HEK293 (cell line): ENCODE measurements around the gene WARS2.

Experiments
- FEZF1 ChIP-seq: fragments of 450-650 bp; formaldehyde crosslinking; IDR thresholded peaks from 2 replicates; pipeline ENCODE4 v1.5.1; 2016; ENCODE audit warnings: missing biosample characterization, missing genetic modification characterization
- GLI4 ChIP-seq: fragments of 450-650 bp; formaldehyde crosslinking; IDR thresholded peaks from 2 replicates; pipeline ENCODE4 v1.5.1; 2016; ENCODE audit warnings: missing biosample characterization, missing genetic modification characterization
- HOXC10 ChIP-seq: sonication (generic); formaldehyde crosslinking; IDR thresholded peaks from 2 replicates; pipeline ENCODE4 v1.8.1; 2023; ENCODE audit warnings: mild to moderate bottlenecking, missing genetic modification reagents
- ZEB2 ChIP-seq: fragments of 450-650 bp; formaldehyde crosslinking; IDR thresholded peaks from 2 replicates; pipeline ENCODE4 v1.5.1; 2016; ENCODE audit warnings: missing biosample characterization, missing genetic modification characterization
- ZNF138 ChIP-seq: fragments of 450-650 bp; formaldehyde crosslinking; IDR thresholded peaks from 2 replicates; pipeline ENCODE4 v1.5.1; 2016; ENCODE audit warnings: missing biosample characterization, missing genetic modification characterization, borderline replicate concordance
- ZNF324 ChIP-seq: fragments of 450-650 bp; formaldehyde crosslinking; IDR thresholded peaks from 2 replicates; pipeline ENCODE4 v1.5.1; 2016; ENCODE audit warnings: missing biosample characterization, missing genetic modification characterization
- TF ChIP-seq, protein P1 (sequence below): fragments of 450-650 bp; formaldehyde crosslinking; IDR thresholded peaks from 2 replicates; pipeline ENCODE4 v1.5.1; 2016; ENCODE audit warnings: missing biosample characterization, missing genetic modification characterization
- TF ChIP-seq, protein P2 (sequence below): fragments of 450-650 bp; formaldehyde crosslinking; IDR thresholded peaks from 2 replicates; pipeline ENCODE4 v1.5.1; 2016; ENCODE audit warnings: missing biosample characterization, missing genetic modification characterization
- TF ChIP-seq, protein P3 (sequence below): fragments of 450-650 bp; IDR thresholded peaks from 2 replicates; pipeline ENCODE4 v1.5.1; 2018; ENCODE audit warnings: missing biosample characterization, missing genetic modification characterization
- TF ChIP-seq, protein P4 (sequence below): fragments of 450-650 bp; formaldehyde crosslinking; IDR thresholded peaks from 2 replicates; pipeline ENCODE4 v1.5.1; 2017; ENCODE audit warnings: missing biosample characterization, missing genetic modification characterization
- TF ChIP-seq, protein P5 (sequence below): fragments of 450-650 bp; formaldehyde crosslinking; IDR thresholded peaks from 2 replicates; pipeline ENCODE4 v1.5.1; 2016; ENCODE audit warnings: missing biosample characterization, missing genetic modification characterization

DNA sequence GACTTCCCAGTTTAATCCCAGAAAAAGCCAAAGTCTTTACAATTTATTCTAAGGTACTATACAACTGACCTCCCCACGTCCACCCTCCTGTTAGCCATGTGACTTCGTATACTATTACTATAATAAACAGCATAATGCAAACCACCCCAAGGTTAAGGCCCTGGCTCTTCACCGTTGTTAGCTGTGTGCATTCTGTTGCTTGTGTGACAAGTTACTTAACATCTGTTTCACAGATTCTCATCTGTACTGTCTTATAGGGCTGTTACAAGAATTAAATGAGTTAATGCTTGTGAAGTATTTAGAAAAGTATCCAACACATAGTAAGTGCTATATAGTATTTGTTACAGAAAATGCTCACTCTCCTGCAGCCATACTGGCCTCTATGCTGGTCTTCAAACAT, 15.7 kb downstream of the WARS2 start:
- TF ChIP-seq, protein P1, sequence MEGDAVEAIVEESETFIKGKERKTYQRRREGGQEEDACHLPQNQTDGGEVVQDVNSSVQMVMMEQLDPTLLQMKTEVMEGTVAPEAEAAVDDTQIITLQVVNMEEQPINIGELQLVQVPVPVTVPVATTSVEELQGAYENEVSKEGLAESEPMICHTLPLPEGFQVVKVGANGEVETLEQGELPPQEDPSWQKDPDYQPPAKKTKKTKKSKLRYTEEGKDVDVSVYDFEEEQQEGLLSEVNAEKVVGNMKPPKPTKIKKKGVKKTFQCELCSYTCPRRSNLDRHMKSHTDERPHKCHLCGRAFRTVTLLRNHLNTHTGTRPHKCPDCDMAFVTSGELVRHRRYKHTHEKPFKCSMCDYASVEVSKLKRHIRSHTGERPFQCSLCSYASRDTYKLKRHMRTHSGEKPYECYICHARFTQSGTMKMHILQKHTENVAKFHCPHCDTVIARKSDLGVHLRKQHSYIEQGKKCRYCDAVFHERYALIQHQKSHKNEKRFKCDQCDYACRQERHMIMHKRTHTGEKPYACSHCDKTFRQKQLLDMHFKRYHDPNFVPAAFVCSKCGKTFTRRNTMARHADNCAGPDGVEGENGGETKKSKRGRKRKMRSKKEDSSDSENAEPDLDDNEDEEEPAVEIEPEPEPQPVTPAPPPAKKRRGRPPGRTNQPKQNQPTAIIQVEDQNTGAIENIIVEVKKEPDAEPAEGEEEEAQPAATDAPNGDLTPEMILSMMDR (tag by site-specific recombination), result no peak
- TF ChIP-seq GLI4 (no peak), ZNF138 (no peak), FEZF1 (tag by site-specific recombination) (no peak), ZEB2 (tag by site-specific recombination) (no peak), ZNF324 (tag by site-specific recombination) (no peak), HOXC10 (CRISPR knock-in tag) (no peak)
- TF ChIP-seq, protein P2, sequence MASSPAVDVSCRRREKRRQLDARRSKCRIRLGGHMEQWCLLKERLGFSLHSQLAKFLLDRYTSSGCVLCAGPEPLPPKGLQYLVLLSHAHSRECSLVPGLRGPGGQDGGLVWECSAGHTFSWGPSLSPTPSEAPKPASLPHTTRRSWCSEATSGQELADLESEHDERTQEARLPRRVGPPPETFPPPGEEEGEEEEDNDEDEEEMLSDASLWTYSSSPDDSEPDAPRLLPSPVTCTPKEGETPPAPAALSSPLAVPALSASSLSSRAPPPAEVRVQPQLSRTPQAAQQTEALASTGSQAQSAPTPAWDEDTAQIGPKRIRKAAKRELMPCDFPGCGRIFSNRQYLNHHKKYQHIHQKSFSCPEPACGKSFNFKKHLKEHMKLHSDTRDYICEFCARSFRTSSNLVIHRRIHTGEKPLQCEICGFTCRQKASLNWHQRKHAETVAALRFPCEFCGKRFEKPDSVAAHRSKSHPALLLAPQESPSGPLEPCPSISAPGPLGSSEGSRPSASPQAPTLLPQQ (tag by site-specific recombination), result no peak
- TF ChIP-seq, protein P3, sequence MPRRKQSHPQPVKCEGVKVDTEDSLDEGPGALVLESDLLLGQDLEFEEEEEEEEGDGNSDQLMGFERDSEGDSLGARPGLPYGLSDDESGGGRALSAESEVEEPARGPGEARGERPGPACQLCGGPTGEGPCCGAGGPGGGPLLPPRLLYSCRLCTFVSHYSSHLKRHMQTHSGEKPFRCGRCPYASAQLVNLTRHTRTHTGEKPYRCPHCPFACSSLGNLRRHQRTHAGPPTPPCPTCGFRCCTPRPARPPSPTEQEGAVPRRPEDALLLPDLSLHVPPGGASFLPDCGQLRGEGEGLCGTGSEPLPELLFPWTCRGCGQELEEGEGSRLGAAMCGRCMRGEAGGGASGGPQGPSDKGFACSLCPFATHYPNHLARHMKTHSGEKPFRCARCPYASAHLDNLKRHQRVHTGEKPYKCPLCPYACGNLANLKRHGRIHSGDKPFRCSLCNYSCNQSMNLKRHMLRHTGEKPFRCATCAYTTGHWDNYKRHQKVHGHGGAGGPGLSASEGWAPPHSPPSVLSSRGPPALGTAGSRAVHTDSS (tag by site-specific recombination), result no peak
- TF ChIP-seq, protein P4, sequence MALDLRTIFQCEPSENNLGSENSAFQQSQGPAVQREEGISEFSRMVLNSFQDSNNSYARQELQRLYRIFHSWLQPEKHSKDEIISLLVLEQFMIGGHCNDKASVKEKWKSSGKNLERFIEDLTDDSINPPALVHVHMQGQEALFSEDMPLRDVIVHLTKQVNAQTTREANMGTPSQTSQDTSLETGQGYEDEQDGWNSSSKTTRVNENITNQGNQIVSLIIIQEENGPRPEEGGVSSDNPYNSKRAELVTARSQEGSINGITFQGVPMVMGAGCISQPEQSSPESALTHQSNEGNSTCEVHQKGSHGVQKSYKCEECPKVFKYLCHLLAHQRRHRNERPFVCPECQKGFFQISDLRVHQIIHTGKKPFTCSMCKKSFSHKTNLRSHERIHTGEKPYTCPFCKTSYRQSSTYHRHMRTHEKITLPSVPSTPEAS (tag by site-specific recombination), result no peak
- TF ChIP-seq, protein P5, sequence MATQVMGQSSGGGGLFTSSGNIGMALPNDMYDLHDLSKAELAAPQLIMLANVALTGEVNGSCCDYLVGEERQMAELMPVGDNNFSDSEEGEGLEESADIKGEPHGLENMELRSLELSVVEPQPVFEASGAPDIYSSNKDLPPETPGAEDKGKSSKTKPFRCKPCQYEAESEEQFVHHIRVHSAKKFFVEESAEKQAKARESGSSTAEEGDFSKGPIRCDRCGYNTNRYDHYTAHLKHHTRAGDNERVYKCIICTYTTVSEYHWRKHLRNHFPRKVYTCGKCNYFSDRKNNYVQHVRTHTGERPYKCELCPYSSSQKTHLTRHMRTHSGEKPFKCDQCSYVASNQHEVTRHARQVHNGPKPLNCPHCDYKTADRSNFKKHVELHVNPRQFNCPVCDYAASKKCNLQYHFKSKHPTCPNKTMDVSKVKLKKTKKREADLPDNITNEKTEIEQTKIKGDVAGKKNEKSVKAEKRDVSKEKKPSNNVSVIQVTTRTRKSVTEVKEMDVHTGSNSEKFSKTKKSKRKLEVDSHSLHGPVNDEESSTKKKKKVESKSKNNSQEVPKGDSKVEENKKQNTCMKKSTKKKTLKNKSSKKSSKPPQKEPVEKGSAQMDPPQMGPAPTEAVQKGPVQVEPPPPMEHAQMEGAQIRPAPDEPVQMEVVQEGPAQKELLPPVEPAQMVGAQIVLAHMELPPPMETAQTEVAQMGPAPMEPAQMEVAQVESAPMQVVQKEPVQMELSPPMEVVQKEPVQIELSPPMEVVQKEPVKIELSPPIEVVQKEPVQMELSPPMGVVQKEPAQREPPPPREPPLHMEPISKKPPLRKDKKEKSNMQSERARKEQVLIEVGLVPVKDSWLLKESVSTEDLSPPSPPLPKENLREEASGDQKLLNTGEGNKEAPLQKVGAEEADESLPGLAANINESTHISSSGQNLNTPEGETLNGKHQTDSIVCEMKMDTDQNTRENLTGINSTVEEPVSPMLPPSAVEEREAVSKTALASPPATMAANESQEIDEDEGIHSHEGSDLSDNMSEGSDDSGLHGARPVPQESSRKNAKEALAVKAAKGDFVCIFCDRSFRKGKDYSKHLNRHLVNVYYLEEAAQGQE (tag by site-specific recombination), result no peak
